DMS53 treated with DMSO at 0.1 percent for 48 hours (cell line): ENCODE results near the gene E2F4.

ENCODE experiments used
- DNase-seq: peaks from one replicate; lab custom pipeline; 2025; ENCODE audit not compliant: unreplicated experiment; lab: John Stamatoyannopoulos, UW

E2F4 gene

GRCh38 chr16:67190448-67191399 is 1.2 kb upstream of the E2F4 start:
- no peak for DNase-seq

- DNase-seq, result no peak
These were observed 452 bp upstream of the E2F4 start for GRCh38 chr16:67191411-67191994.

DNA sequence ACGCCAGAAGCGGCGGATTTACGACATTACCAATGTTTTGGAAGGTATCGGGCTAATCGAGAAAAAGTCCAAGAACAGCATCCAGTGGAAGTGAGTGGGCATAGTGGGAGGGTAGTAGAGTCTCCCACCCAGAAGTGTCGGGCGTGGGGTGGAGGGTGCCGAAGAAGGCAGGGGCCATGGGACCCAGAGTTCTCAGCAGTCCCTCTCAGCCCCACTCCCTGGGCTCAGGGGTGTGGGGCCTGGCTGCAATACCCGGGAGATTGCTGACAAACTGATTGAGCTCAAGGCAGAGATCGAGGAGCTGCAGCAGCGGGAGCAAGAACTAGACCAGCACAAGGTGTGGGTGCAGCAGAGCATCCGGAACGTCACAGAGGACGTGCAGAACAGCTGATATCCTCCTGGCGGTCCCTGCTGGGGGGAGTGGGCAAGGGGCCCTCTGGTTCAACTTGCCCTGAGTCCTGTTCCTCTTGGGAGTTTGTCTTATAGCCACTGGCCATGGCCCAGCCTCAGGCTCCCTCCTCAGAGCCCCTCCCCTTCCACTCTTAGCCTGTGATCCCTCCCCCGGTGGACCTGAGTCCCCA is 916 bp downstream of the E2F4 start:
- no peak for DNase-seq

GRCh38 chr16:67193536-67193935 is 1.6 kb downstream of the E2F4 start:
- DNase-seq, result no peak

DNA sequence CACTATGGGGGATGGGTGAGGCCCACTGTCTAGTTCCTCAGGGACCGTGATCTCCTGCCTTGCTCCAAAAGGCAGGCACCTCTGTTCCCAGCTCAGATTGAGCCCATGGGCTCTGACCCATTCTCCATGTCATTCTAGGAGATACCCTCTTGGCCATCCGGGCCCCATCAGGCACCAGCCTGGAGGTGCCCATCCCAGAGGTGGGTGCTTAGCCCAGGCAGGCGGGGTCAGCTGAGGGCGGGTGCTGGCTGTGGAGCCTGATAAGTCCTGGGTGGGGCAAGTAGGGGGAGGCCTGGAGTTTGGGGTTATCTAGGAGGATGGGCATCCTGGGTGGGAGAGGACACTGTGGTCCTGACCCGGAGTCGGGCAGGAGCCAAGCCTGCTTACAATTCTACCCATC is 2.3 kb downstream of the E2F4 start:
- no peak for DNase-seq

DNA sequence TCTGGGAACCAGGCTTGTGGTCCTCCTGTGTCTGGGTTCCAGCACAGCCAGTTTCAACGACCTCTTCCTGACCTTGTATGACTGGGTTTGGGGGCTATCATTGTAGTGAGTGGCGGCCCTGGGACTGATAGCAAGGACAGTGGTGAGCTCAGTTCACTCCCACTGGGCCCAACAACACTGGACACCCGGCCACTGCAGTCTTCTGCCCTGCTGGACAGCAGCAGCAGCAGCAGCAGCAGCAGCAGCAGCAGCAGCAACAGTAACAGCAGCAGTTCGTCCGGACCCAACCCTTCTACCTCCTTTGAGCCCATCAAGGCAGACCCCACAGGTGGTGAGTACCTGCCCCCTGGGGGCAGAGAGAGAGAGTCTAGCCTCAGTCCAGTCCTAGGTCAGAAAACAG is 3.7 kb downstream of the E2F4 start:
- no peak for DNase-seq

- DNase-seq, result no peak
These were observed 4.9 kb downstream of the E2F4 start for GRCh38 chr16:67196881-67197280.

- DNase-seq, result no peak
These were observed 5.7 kb downstream of the E2F4 start for GRCh38 chr16:67197704-67198103.

DNA sequence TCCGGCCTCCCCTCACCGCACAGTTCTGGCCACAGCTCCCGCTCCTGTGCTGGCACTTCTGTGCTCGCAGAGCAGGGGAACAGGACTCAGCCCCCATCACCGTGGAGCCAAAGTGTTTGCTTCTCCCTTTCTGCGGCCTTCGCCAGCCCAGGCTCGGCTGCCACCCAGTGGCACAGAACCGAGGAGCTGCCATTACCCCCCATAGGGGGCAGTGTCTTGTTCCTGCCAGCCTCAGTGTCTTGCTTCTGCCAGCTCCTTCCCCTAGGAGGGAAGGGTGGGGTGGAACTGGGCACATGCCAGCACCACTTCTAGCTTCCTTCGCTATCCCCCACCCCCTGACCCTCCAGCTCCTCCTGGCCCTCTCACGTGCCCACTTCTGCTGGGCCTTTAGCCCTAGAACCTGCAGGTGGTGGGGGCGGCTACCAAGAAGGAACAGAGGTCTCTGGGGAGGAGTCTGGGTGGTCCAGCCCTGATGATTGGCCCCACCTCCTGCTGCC is 6.3 kb downstream of the E2F4 start:
- peak; percentile 55 for DNase-seq

- DNase-seq, result peak; percentile 60
These were observed 7.3 kb downstream of the E2F4 start, which contains the start of gene ELMO3 for GRCh38 chr16:67199011-67199807. ELMO3 (plus strand) TSS chr16:67199131; CDS start chr16:67199327, 196 bp downstream.

- DNase-seq, result no peak
These were observed 7.8 kb downstream of the E2F4 start for GRCh38 chr16:67199808-67200198.

GRCh38 chr16:67200491-67200890 is 8.5 kb downstream of the E2F4 start:
- no peak for DNase-seq

DNA sequence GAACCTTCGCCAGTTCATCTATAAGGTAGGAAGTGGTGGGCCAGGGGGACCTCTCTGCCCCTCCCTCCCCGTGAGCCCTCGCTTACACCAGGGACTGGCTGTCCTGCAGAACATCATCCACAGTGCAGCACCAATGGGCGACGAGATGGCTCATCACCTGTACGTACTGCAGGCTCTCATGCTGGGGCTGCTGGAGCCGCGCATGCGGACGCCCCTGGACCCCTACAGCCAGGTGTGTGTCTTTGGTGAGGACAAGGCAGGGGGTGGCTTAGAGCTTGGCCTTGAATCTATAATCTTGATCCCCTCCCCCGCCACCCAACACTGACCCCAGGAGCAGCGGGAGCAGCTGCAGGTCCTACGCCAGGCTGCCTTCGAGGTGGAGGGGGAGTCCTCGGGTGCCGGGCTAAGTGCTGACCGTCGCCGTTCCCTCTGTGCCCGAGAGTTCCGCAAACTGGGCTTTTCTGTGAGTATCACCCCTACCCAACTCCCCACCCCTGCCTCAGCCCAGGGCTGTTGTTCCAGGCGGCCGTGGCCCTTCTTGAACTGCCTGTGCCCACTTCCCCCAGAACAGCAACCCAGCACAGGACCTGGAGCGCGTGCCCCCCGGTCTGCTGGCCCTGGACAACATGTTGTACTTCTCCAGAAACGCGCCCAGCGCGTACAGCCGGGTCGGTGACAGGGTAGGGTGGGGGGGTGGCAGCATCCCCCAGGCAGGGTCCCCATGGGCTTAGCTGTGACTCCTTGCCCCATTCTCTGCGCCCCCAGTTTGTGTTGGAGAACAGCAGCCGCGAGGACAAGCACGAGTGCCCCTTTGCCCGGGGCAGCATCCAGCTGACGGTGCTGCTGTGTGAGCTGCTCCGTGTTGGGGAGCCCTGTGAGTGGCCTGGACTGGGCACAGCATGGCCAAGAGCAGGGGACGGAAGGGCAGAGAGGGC is 9.7 kb downstream of the E2F4 start:
- no peak for DNase-seq

DNA sequence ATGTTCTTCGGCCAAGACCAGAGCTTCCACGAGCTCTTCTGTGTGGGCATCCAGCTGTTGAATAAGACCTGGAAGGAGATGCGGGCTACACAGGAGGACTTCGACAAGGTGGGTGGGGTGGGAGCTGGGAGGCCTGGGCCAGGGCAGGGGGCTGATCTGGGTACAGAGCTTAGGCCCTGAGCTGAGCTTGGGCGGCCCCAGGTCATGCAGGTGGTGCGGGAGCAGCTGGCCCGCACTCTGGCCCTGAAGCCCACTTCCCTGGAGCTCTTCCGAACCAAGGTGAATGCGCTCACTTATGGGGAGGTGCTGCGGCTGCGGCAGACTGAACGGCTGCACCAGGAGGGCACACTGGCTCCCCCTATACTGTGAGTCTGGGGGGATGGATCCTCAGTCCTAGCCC is 10.5 kb downstream of the E2F4 start:
- no peak for DNase-seq

DNA sequence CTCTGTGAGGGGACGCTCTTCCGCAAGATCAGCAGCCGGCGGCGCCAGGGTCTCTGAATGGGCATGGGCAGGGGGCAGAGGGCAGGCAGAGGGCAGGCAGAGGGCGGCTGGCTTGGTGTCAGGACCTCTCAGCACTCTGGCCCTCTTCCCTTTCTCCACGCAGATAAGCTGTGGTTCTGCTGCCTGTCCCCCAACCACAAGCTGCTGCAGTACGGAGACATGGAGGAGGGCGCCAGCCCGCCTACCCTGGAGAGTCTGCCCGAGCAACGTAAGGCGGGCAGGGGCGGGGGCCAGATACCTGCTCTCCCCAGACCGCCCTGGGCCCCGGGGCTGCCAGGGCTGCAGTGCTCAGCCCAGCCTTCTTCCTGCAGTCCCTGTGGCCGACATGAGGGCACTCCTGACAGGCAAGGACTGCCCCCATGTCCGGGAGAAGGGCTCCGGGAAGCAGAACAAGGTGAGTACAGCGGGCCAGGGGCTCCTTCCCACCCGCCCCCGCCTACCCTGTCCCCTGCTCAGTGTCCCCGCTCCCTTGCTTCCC is 11.1 kb downstream of the E2F4 start:
- DNase-seq, result no peak

DNA sequence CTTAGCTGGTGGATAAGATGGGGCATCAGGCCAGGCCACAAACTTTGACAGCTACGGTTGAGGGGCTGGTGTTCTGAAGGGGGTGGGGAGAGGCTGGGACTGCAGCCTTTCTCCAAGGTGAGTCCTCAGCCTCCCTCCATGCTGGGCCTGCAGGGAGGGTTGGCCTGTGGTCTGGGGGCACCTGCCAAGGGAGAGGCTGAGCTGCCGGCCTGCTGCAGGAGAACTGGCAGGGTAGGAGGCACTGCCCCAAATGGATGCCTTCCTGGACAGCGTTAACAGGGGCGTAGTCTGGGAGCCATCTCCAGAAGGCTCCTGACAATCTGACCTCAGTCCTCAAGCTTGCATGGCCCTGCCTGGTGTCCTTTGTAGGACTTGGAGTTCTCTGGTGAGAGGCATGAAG is 12.1 kb downstream of the E2F4 start:
- no peak for DNase-seq

- no peak for DNase-seq
These were observed 14.3 kb downstream of the E2F4 start for GRCh38 chr16:67206129-67206837.

DNA sequence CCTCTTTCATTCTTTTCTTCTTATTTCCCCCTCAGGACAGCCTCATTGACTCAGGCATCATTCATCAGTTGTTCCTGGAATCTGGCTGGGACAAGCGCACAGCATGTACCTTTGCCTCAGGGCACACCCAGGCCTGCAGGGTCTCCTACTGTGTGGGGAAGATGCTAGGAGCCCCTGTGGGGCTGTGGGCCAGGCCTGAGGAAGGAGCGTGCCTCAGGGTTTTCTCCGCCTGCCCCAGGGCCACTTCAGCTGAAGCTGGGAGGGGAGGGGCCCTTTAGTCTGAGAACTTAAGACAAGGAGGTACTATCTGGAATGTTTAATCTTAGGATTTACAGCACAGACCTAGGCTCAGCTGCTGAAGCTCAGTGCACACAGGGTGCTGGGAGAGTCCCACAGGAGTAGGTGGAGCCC is 14.9 kb downstream of the E2F4 start:
- no peak for DNase-seq
